Neural progenitor cell (in vitro differentiated cells): ENCODE results near the gene SMC6. TPM values are rescaled to one million over a fixed set of nuclear protein-coding genes. Genes with fewer than 3 reads are reported as not detected.

Source experiments
- DNase-seq: peaks from one replicate; pipeline ENCODE4 v3.0.0-alpha.2; 2016; ENCODE audit warnings: low spot score
- H2AFZ ChIP-seq: fragments of 200-600 bp; sonication (generic); replicated peaks from 2 replicates; pipeline ENCODE4 v1.6.1; 2016; ENCODE audit warnings: antibody characterized with exemption
- H3F3A ChIP-seq: fragments of 200-600 bp; sonication (generic); 2 replicates; pipeline ENCODE4 v1.6.1; 2016; ENCODE audit warnings: antibody characterized with exemption, low read depth
- H3K27ac ChIP-seq: fragments of 200-600 bp; sonication (generic); 2 replicates; pipeline ENCODE4 v1.5.1; 2016; ENCODE audit warnings: mild to moderate bottlenecking
- H3K27me3 ChIP-seq: fragments of 200-600 bp; sonication (generic); 2 replicates; pipeline ENCODE4 v1.6.1; 2016; ENCODE audit warnings: mild to moderate bottlenecking, moderate library complexity
- H3K36me3 ChIP-seq: fragments of 200-600 bp; sonication (generic); 2 replicates; pipeline ENCODE4 v1.5.1; 2016
- H3K4me1 ChIP-seq: fragments of 200-600 bp; sonication (generic); 2 replicates; pipeline ENCODE4 v1.6.1; 2016; ENCODE audit warnings: mixed run types
- H3K4me2 ChIP-seq: fragments of 200-600 bp; sonication (generic); 2 replicates; pipeline ENCODE4 v1.6.1; 2016
- H3K4me3 ChIP-seq: fragments of 200-600 bp; sonication (generic); 2 replicates; pipeline ENCODE4 v1.5.1; 2016
- H3K79me2 ChIP-seq: fragments of 200-600 bp; sonication (generic); 2 replicates; pipeline ENCODE4 v1.6.1; 2016; ENCODE audit warnings: low read depth
- H3K9ac ChIP-seq: fragments of 200-600 bp; sonication (generic); 2 replicates; pipeline ENCODE4 v1.6.1; 2016
- H3K9me3 ChIP-seq: fragments of 200-600 bp; sonication (generic); 2 replicates; pipeline ENCODE4 v1.5.1; 2016; ENCODE audit warnings: low read depth
- H4K20me1 ChIP-seq: fragments of 200-600 bp; sonication (generic); 2 replicates; pipeline ENCODE4 v1.6.1; 2016; ENCODE audit warnings: low read depth
- H3K27ac Mint-ChIP-seq: 3 replicates; pipeline ENCODE4 v1.8.0; 2021; ENCODE audit warnings: mixed read lengths
- H3K27me3 Mint-ChIP-seq: 2 replicates; pipeline ENCODE4 v1.8.0; 2022; ENCODE audit warnings: low read depth, mild to moderate bottlenecking, inconsistent platforms, moderate library complexity, mixed read lengths; ENCODE audit not compliant: insufficient read depth
- H3K36me3 Mint-ChIP-seq: 3 replicates; pipeline ENCODE4 v1.8.0; 2021; ENCODE audit warnings: mixed read lengths
- H3K4me1 Mint-ChIP-seq: 3 replicates; pipeline ENCODE4 v1.8.0; 2021; ENCODE audit warnings: mixed read lengths
- H3K4me3 Mint-ChIP-seq: 3 replicates; pipeline ENCODE4 v1.8.0; 2021; ENCODE audit warnings: mild to moderate bottlenecking, moderate library complexity, mixed read lengths
- H3K9me3 Mint-ChIP-seq: 3 replicates; pipeline ENCODE4 v1.8.0; 2020; ENCODE audit warnings: mixed read lengths
- EZH2 ChIP-seq: fragments of 200-600 bp; sonication (generic); IDR thresholded peaks from 2 replicates; pipeline ENCODE4 v1.6.1; 2017; ENCODE audit warnings: antibody characterized with exemption, mild to moderate bottlenecking, moderate library complexity
- EZH2phosphoT487 ChIP-seq: fragments of 200-600 bp; sonication (generic); IDR thresholded peaks from 2 replicates; pipeline ENCODE4 v1.6.1; 2017; ENCODE audit warnings: antibody characterized with exemption
- total RNA-seq: library from RNA; depleted of rRNA; stranded (reverse); fragments of >200 nt; gene quantifications from 2 replicates; pipeline ENCODE4 v1.2.3, GENCODE V29; 2015; ENCODE audit warnings: low replicate concordance
- TF ChIP-seq, protein P1 (sequence below): fragments of 200-600 bp; sonication (generic); IDR thresholded peaks from 2 replicates; pipeline ENCODE4 v1.5.1; 2017; ENCODE audit warnings: antibody characterized with exemption, mild to moderate bottlenecking

SMC6 gene
- total RNA-seq, 1 donor from 2014 or later, result 56.8 TPM

DNA sequence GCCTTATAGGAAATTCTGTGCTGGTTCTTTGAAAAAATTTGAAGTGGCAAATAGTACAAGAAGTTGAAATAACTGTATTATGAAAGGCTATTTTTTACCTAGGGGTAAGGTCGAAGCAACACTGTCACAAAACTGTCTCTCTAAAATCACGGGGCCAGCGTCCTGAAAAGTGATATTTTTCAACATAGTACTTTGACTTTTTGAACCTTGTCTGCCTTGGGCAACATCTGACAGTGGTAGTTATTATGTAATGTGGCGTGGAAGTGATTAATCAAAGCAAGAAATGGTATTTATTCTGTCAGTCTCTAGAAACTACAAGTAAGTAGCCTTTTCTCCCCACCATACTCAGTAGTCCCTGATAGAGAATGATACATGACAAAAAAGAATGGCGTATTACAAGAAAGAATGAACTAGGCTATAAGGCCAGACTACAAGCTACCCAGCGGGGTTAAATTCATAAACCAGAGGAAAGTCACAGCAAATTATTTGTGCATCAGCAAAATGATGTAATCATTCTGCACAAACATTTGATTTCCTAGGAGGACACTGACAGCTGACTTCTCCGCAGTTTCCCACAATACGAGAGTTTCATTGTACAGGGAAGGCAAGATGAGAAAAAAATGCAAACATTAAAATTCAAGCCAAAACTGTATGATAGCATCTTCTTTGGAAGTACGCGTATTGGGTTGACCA lies 10.2 kb upstream of the SMC6 start:
- H3K9me3 ChIP-seq, result no peaks in the 10 kb centered on the region
- H3F3A ChIP-seq, result peaks cover 18% of the 10 kb centered on the region
- Mint-ChIP-seq H3K4me1 (no peaks in the 10 kb centered on the region), H3K4me3 (no peak overlapping the region), H3K36me3 (peaks cover 10% of the 10 kb centered on the region), H3K9me3 (no peaks in the 10 kb centered on the region), H3K27ac (no peak overlapping the region), H3K27me3 (no peaks in the 10 kb centered on the region)
- H3K27me3 ChIP-seq, result no peaks in the 10 kb centered on the region
- H3K4me3 ChIP-seq, result no peak overlapping the region
- no peak overlapping the region for H3K4me2 ChIP-seq
- peaks cover 31% of the 10 kb centered on the region for H3K36me3 ChIP-seq
- H2AFZ ChIP-seq, result no peak overlapping the region
- no peak for TF ChIP-seq EZH2
- no peak for TF ChIP-seq EZH2phosphoT487
- H3K27ac ChIP-seq, result no peak overlapping the region
- H3K79me2 ChIP-seq, result peaks cover 24% of the 10 kb centered on the region
- peaks cover 3% of the 10 kb centered on the region for H4K20me1 ChIP-seq
- H3K4me1 ChIP-seq, result no peaks in the 10 kb centered on the region
- no peak for DNase-seq
- H3K9ac ChIP-seq, result no peak overlapping the region

DNA sequence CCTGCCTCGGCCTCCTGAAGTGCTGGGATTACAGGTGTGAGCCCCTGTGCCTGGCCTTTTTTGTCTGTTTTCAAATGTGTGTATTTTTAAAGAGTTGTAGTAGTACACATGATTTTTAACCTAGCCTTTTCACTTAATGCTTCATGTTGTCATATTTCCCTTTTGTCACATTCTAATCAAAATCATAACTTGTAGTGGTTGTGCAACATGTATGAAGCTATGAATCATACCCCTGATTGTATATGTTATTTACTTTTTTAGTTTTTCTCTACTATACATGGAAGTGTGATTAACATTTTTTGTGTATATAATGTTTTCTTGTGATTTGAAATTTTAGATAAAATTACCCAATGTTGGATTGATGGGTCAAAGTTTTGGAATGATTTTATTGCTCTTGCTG lies 8.8 kb upstream of the SMC6 start:
- H3K36me3 Mint-ChIP-seq, result peaks cover 10% of the 10 kb centered on the region
- H4K20me1 ChIP-seq, result peaks cover 1% of the 10 kb centered on the region
- no peaks in the 10 kb centered on the region for H3K9me3 Mint-ChIP-seq
- H3K9me3 ChIP-seq, result no peaks in the 10 kb centered on the region
- H3K4me1 ChIP-seq, result no peaks in the 10 kb centered on the region
- no peaks in the 10 kb centered on the region for H3K27me3 ChIP-seq
- no peak overlapping the region for H3K4me3 ChIP-seq
- TF ChIP-seq, protein P1, sequence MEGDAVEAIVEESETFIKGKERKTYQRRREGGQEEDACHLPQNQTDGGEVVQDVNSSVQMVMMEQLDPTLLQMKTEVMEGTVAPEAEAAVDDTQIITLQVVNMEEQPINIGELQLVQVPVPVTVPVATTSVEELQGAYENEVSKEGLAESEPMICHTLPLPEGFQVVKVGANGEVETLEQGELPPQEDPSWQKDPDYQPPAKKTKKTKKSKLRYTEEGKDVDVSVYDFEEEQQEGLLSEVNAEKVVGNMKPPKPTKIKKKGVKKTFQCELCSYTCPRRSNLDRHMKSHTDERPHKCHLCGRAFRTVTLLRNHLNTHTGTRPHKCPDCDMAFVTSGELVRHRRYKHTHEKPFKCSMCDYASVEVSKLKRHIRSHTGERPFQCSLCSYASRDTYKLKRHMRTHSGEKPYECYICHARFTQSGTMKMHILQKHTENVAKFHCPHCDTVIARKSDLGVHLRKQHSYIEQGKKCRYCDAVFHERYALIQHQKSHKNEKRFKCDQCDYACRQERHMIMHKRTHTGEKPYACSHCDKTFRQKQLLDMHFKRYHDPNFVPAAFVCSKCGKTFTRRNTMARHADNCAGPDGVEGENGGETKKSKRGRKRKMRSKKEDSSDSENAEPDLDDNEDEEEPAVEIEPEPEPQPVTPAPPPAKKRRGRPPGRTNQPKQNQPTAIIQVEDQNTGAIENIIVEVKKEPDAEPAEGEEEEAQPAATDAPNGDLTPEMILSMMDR, result no peak
- no peak for TF ChIP-seq EZH2phosphoT487
- no peak for TF ChIP-seq EZH2
- DNase-seq, result no peak
- H3K27ac ChIP-seq, result no peak overlapping the region
- peaks cover 18% of the 10 kb centered on the region for H3K36me3 ChIP-seq
- no peak overlapping the region for H3K27ac Mint-ChIP-seq
- H3F3A ChIP-seq, result peaks cover 8% of the 10 kb centered on the region
- no peak overlapping the region for H3K9ac ChIP-seq
- peaks cover 38% of the 10 kb centered on the region for H3K79me2 ChIP-seq
- no peak overlapping the region for H3K4me3 Mint-ChIP-seq
- H3K27me3 Mint-ChIP-seq, result no peaks in the 10 kb centered on the region
- H2AFZ ChIP-seq, result no peak overlapping the region
- H3K4me2 ChIP-seq, result no peak overlapping the region
- H3K4me1 Mint-ChIP-seq, result no peaks in the 10 kb centered on the region

DNA sequence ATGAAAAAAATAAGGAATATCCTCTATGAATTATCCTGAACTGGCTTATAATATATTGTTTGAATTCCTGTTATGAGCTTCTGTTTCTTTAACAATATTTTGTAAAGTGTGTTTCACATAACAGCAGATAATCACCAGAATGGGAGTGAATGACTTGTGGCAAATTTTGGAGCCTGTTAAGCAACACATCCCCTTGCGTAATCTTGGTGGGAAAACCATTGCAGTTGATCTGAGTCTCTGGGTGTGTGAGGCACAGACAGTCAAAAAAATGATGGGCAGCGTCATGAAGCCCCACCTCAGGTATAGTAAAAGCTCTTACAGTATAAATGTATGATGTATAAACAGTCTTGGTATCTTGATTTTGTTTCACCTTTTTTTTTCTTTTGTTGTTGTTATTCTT lies 6.2 kb upstream of the SMC6 start:
- H3K27me3 Mint-ChIP-seq, result no peaks in the 10 kb centered on the region
- no peak for DNase-seq
- no peak overlapping the region for H2AFZ ChIP-seq
- H3K4me1 ChIP-seq, result peaks cover 16% of the 10 kb centered on the region
- no peak overlapping the region for H3K27ac Mint-ChIP-seq
- no peaks in the 10 kb centered on the region for H3K27me3 ChIP-seq
- peaks cover 64% of the 10 kb centered on the region for H3K79me2 ChIP-seq
- no peak overlapping the region for H3K27ac ChIP-seq
- H3K9me3 ChIP-seq, result no peaks in the 10 kb centered on the region
- H3K36me3 ChIP-seq, result peaks cover 12% of the 10 kb centered on the region
- TF ChIP-seq EZH2phosphoT487 (no peak), EZH2 (no peak)
- TF ChIP-seq, protein P1, result no peak
- H4K20me1 ChIP-seq, result peaks cover 13% of the 10 kb centered on the region
- H3K4me2 ChIP-seq, result no peak overlapping the region
- H3K36me3 Mint-ChIP-seq, result peaks cover 8% of the 10 kb centered on the region
- H3K4me1 Mint-ChIP-seq, result peaks cover 15% of the 10 kb centered on the region
- H3K4me3 ChIP-seq, result no peak overlapping the region
- H3K9ac ChIP-seq, result no peak overlapping the region
- no peaks in the 10 kb centered on the region for H3K9me3 Mint-ChIP-seq
- H3F3A ChIP-seq, result peaks cover 4% of the 10 kb centered on the region
- H3K4me3 Mint-ChIP-seq, result no peak overlapping the region

DNA sequence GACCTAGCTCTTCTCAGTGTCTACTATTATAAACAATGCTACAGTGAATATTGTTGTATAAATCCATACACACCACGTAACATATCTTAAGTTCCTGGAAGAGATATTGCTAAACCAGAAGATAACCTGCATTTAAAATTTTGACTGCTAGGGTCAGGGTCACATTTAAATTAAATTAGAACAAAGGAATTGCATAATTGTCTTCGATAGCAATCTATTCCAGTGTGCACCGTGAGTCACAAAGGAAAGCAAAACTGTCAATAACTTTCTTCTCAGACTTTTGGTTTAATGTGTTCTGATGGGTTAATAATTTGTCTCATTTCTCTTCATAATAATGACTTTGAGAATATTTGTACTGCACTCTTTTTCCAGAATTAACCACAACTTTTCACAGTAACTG lies 4.5 kb upstream of the SMC6 start:
- H3K79me2 ChIP-seq, result peaks cover 74% of the 10 kb centered on the region
- H3K4me3 ChIP-seq, result no peak overlapping the region
- no peak overlapping the region for H3K4me3 Mint-ChIP-seq
- H2AFZ ChIP-seq, result no peak overlapping the region
- H3K36me3 Mint-ChIP-seq, result peaks cover 3% of the 10 kb centered on the region
- H3K27ac Mint-ChIP-seq, result no peak overlapping the region
- H3K9me3 ChIP-seq, result no peaks in the 10 kb centered on the region
- H3K36me3 ChIP-seq, result peaks cover 8% of the 10 kb centered on the region
- peaks cover 13% of the 10 kb centered on the region for H4K20me1 ChIP-seq
- no peak overlapping the region for H3K4me2 ChIP-seq
- no peaks in the 10 kb centered on the region for H3K27me3 Mint-ChIP-seq
- H3K4me1 Mint-ChIP-seq, result peaks cover 18% of the 10 kb centered on the region
- DNase-seq, result no peak
- H3K4me1 ChIP-seq, result peaks cover 16% of the 10 kb centered on the region
- H3K9me3 Mint-ChIP-seq, result no peaks in the 10 kb centered on the region
- H3K27me3 ChIP-seq, result no peaks in the 10 kb centered on the region
- no peak for TF ChIP-seq EZH2phosphoT487
- TF ChIP-seq EZH2, result no peak
- TF ChIP-seq, protein P1, result no peak
- no peak overlapping the region for H3K27ac ChIP-seq
- H3F3A ChIP-seq, result peaks cover 11% of the 10 kb centered on the region
- no peak overlapping the region for H3K9ac ChIP-seq
